ENCODE results near the gene ROR2.

DNA sequence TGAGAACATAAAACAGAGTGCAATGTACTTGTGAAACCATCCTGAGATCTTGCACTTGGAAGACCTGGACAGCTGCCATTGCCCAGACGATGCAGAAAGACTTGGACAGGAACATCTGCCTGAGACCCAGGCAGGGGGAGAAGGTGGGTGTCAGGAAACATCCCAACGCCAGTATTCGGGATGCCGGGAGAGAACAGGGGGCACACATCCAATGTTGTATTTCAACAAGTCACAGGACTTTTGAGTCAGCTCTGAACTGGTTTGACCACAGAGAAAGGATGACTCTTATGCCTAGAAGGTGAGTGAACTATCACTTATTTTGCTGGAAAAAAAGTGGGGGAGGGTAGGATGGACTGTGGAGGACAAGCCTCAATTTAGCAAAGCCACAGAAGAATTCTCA is 124.6 kb downstream of the ROR2 start:
- TF ChIP-seq, protein P1, sequence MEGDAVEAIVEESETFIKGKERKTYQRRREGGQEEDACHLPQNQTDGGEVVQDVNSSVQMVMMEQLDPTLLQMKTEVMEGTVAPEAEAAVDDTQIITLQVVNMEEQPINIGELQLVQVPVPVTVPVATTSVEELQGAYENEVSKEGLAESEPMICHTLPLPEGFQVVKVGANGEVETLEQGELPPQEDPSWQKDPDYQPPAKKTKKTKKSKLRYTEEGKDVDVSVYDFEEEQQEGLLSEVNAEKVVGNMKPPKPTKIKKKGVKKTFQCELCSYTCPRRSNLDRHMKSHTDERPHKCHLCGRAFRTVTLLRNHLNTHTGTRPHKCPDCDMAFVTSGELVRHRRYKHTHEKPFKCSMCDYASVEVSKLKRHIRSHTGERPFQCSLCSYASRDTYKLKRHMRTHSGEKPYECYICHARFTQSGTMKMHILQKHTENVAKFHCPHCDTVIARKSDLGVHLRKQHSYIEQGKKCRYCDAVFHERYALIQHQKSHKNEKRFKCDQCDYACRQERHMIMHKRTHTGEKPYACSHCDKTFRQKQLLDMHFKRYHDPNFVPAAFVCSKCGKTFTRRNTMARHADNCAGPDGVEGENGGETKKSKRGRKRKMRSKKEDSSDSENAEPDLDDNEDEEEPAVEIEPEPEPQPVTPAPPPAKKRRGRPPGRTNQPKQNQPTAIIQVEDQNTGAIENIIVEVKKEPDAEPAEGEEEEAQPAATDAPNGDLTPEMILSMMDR (conservative IDR thresholded peaks at IDR 0.05 in 1 of 2, IDR thresholded peaks at IDR 0.05 in 1 of 2; ENCODE audit: extremely low read depth in 1 of 2, insufficient read depth in 1 of 2, low read depth in 1 of 2, low read length in 2 of 2): no peak
- no peak for TF ChIP-seq EZH2 (IDR thresholded peaks at IDR 0.05; ENCODE audit: borderline replicate concordance, low read length)

All from mammary epithelial cell (primary cell).